Smooth muscle cell (in vitro differentiated cells): Measurements from ENCODE around the gene TBXAS1. TPM values are rescaled to one million over a fixed set of nuclear protein-coding genes. Genes with fewer than 3 reads are reported as not detected.
A peak's percentile ranks its signal among the peaks of the same experiment; 100 is the strongest.

Experiments
- DNase-seq: peaks from one replicate; lab custom pipeline; 2025; ENCODE audit not compliant: unreplicated experiment; lab: John Stamatoyannopoulos, UW
- H2AFZ ChIP-seq: fragments of 200-600 bp; sonication (generic); 2 replicates; pipeline ENCODE4 v1.6.0; 2016; ENCODE audit warnings: antibody characterized with exemption, low read depth, mild to moderate bottlenecking
- H3F3A ChIP-seq: fragments of 200-600 bp; sonication (generic); 2 replicates; pipeline ENCODE4 v1.6.0; 2017; ENCODE audit warnings: antibody characterized with exemption, low read depth
- H3K27ac ChIP-seq: fragments of 200-600 bp; sonication (generic); 2 replicates; pipeline ENCODE4 v1.5.1; 2016; ENCODE audit warnings: low read depth, mild to moderate bottlenecking
- H3K27me3 ChIP-seq: fragments of 200-600 bp; sonication (generic); 2 replicates; pipeline ENCODE4 v1.6.1; 2016; ENCODE audit warnings: low read depth, mild to moderate bottlenecking
- H3K36me3 ChIP-seq: fragments of 200-600 bp; sonication (generic); 2 replicates; pipeline ENCODE4 v1.5.1; 2016; ENCODE audit warnings: low read depth
- H3K4me1 ChIP-seq: fragments of 200-600 bp; sonication (generic); 2 replicates; pipeline ENCODE4 v1.5.1; 2016; ENCODE audit warnings: low read depth
- H3K4me2 ChIP-seq: fragments of 200-600 bp; sonication (generic); 2 replicates; pipeline ENCODE4 v1.6.0; 2016; ENCODE audit warnings: mild to moderate bottlenecking
- H3K4me3 ChIP-seq: fragments of 200-600 bp; sonication (generic); 2 replicates; pipeline ENCODE4 v1.5.1; 2016; ENCODE audit warnings: mild to moderate bottlenecking
- H3K79me2 ChIP-seq: fragments of 200-600 bp; sonication (generic); 2 replicates; pipeline ENCODE4 v1.6.0; 2016; ENCODE audit warnings: low read depth, mild to moderate bottlenecking
- H3K9ac ChIP-seq: fragments of 200-600 bp; sonication (generic); 2 replicates; pipeline ENCODE4 v1.6.0; 2016; ENCODE audit warnings: low read depth
- H3K9me3 ChIP-seq: fragments of 200-600 bp; sonication (generic); replicated peaks from 2 replicates; pipeline ENCODE4 v1.5.1; 2016; ENCODE audit warnings: low read depth
- H4K20me1 ChIP-seq: fragments of 200-600 bp; sonication (generic); 2 replicates; pipeline ENCODE4 v1.6.0; 2016; ENCODE audit warnings: low read depth
- WGBS: methylation state at CpG from one replicate; pipeline ENCODE4 v1.1.7; 2016; ENCODE audit warnings: low lambda C conversion rate; 5-methylcytosine and 5-hydroxymethylcytosine counted together
- polyA plus RNA-seq: library from polyadenylated mRNA; unstranded; fragments of >200 nt; fragmentation: Nextera tagmentation; extraction: Ambion mirVana; gene quantifications from 2 replicates; pipeline ENCODE4 v1.2.1, GENCODE V29; 2016
- total RNA-seq: library from RNA; depleted of rRNA; stranded (reverse); fragments of >200 nt; gene quantifications from 2 replicates; pipeline ENCODE4 v1.2.3, GENCODE V29; 2014
- TF ChIP-seq, protein P1 (sequence below): fragments of 200-600 bp; sonication (generic); IDR thresholded peaks from 2 replicates; pipeline ENCODE4 v1.5.1; 2017; ENCODE audit warnings: borderline replicate concordance, mild to moderate bottlenecking, antibody characterized with exemption; ENCODE audit not compliant: insufficient read depth, poor library complexity, severe bottlenecking

TBXAS1 gene
- total and polyA plus RNA-seq, 2 experiments from 2014 or later: 0.51 TPM; not detected in 1

DNA sequence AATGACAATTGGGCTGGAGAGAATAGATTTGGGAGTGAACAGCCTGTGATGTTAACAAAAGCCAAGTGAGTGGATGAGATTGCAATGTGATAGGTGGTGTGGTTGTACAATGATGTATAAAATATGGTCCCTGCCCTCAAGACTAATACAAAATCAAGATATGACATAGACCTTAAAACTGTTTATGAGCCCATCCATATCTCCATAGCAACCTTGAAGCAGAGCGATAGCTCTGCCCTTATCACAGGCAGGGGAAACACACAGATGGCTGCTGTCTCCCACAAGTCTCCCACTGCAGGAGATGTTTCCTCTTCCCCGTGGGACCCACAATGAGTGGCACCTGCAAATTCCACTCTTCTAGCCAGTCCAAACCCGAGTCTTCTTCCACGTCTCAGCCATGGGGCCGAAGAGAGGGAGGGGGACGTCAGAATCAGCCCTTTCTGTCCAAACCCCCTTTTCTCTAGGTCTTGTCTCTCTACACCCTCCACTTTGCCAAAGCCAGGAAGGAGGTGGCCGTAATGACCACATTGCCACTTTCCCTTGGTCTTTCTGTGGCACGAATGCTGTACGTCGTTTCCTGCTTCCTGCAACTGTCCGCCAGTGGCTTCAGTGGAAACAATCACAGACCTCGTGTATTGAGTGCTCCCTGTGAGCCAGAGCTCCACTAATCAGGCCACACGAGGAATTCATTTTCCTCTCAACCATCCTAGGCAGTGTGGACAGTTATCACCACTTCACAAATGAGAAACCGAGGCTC, 7.5 kb upstream of the TBXAS1 start:
- no peak overlapping the region for H2AFZ ChIP-seq
- H3K79me2 ChIP-seq: no peaks in the 10 kb centered on the region
- H3K4me2 ChIP-seq: no peak overlapping the region
- H3K27me3 ChIP-seq: no peaks in the 10 kb centered on the region
- no peaks in the 10 kb centered on the region for H3K36me3 ChIP-seq
- H3K9ac ChIP-seq: no peak overlapping the region
- no peak overlapping the region for H3K4me3 ChIP-seq
- no peaks in the 10 kb centered on the region for H3K9me3 ChIP-seq
- TF ChIP-seq, protein P1, sequence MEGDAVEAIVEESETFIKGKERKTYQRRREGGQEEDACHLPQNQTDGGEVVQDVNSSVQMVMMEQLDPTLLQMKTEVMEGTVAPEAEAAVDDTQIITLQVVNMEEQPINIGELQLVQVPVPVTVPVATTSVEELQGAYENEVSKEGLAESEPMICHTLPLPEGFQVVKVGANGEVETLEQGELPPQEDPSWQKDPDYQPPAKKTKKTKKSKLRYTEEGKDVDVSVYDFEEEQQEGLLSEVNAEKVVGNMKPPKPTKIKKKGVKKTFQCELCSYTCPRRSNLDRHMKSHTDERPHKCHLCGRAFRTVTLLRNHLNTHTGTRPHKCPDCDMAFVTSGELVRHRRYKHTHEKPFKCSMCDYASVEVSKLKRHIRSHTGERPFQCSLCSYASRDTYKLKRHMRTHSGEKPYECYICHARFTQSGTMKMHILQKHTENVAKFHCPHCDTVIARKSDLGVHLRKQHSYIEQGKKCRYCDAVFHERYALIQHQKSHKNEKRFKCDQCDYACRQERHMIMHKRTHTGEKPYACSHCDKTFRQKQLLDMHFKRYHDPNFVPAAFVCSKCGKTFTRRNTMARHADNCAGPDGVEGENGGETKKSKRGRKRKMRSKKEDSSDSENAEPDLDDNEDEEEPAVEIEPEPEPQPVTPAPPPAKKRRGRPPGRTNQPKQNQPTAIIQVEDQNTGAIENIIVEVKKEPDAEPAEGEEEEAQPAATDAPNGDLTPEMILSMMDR: no peak
- H3K4me1 ChIP-seq: no peaks in the 10 kb centered on the region
- no peak overlapping the region for H3K27ac ChIP-seq
- no peak for DNase-seq
- 82% methylated on average over 14 of the region's 14 CpGs for WGBS
- no peaks in the 10 kb centered on the region for H4K20me1 ChIP-seq
- peaks cover 7% of the 10 kb centered on the region for H3F3A ChIP-seq

DNA sequence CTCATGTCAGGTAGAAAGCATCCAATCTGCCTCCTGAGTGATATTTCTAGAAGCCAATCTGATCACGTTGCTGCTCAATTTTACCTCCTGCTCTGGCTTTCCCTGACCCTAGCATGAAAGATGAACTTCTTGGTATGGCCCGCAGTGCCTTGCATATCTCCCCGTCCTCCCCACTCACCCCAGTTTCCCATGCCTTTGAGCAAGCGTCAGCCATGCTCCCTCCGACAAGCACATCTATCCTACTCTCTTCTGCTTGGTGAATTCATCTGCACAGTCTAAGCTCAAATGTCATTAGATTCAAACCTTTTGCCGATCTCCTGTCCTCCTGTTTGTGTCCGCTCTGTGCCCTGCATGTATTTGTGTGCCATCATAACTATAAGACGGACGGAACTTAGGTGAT, 6.2 kb upstream of the TBXAS1 start:
- Histone ChIP-seq H3K36me3 (no peaks in the 10 kb centered on the region), H3K4me3 (no peak overlapping the region), H2AFZ (no peak overlapping the region), H3K9ac (no peak overlapping the region), H3K9me3 (no peaks in the 10 kb centered on the region), H3K4me1 (no peaks in the 10 kb centered on the region), H4K20me1 (no peaks in the 10 kb centered on the region), H3K27me3 (no peaks in the 10 kb centered on the region), H3K27ac (no peak overlapping the region), H3K4me2 (no peak overlapping the region), H3K79me2 (no peaks in the 10 kb centered on the region), H3F3A (peaks cover 7% of the 10 kb centered on the region)
- no peak for DNase-seq
- TF ChIP-seq, protein P1: no peak
- WGBS: 94% methylated on average over 9 of the region's 9 CpGs

DNA sequence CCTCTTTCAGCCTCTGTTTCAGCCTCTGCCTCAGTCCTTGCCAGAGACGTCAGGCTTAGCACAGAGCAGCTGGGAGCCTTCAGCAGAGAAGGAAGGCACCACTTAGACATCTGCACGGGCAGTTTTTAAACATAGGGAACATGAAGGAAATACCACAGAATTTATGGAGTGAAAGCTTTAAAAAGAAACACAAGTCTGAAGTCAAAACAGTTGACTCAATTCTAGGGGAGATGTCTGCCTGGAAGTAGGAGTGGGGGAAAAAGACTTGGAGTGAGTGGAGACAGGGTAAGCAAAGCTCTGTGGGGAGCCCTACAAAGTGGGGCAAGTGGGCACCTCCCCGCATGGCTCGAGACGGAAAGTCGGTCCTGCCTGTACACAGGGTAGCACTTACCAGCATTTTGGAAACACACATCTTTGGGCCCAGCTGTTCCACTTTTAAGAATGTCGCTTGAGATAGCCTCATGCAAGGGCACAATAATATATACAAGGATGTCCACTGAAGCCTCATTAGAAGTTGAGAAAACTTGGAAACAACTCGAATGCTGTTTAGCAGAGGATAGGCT, 5.0 kb upstream of the TBXAS1 start:
- Histone ChIP-seq H3K27ac (peak overlapping the region; percentile 13), H3K27me3 (no peaks in the 10 kb centered on the region), H3K4me2 (peak overlapping the region; percentile 17), H3K79me2 (no peaks in the 10 kb centered on the region), H4K20me1 (no peaks in the 10 kb centered on the region), H2AFZ (peak overlapping the region; percentile 56), H3K4me1 (no peaks in the 10 kb centered on the region), H3K9me3 (no peaks in the 10 kb centered on the region), H3F3A (peaks cover 7% of the 10 kb centered on the region), H3K36me3 (no peaks in the 10 kb centered on the region), H3K4me3 (no peak overlapping the region), H3K9ac (no peak overlapping the region)
- TF ChIP-seq, protein P1: no peak
- WGBS: 70% methylated on average over 8 of the region's 8 CpGs
- DNase-seq: no peak
